ENCODE measurements around the gene FHOD1. TPM values are rescaled to one million over a fixed set of nuclear protein-coding genes. Genes with fewer than 3 reads are reported as not detected.

The FHOD1 gene
- total RNA-seq, 2 experiments from 2014 or later = 94.8 to 99.1 TPM

DNA sequence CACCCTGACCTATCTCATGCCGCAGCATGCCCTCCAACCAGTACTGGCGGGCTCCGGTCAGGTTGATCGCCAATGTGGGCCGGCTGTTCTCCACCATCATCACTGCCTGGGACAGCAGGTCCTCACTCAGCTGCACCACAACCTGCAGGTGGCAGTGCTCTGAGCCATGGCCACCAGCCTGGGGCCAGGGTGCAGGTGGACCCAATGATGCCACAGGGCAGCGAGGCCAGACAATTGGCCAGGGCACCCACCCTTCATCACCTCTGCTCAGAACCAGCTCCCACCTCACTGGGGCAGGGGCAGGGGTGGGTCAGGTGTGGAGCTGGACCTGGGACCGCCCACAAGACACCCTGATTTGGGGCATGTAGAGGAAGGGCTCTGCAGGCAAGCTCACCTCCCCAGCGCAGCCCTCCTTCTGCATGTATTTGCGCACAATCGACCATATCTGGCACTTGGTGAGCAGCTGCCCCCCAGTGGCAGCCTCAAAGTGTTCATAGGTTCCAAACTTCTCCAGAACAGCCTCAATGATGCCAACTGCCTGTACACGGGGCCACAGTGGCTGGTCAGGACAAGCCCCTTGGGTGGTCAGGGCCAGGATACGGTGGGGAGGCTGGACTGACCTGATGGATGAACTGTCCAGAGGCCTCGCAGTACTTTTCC, 67.7 kb downstream of the FHOD1 start:
- H3K27me3 Mint-ChIP-seq = peaks cover 12% of the 10 kb centered on the region
- ChIA-PET CTCF (interaction anchor here (0.7 to 1.2 kb wide), 5 partner anchors 9 to 161 kb away, joined by 3 to 5 read pairs (median 3); partner anchors contain the start of genes FBXL8, NOL3 and TRADD), POLR2A (interaction anchor here (1.2 to 13.2 kb wide), 2 partner anchors 9 to 17 kb away, joined by 3 to 204 read pairs; partner anchors contain the start of genes FBXL8, HSF4, NOL3 and TRADD)
- no peak overlapping the region for H3K27ac Mint-ChIP-seq
- H3K9me3 Mint-ChIP-seq = no peaks in the 10 kb centered on the region
- H3K4me1 Mint-ChIP-seq = peaks cover 31% of the 10 kb centered on the region
- H3K36me3 Mint-ChIP-seq (ENCODE audit: low read depth) = peaks cover 20% of the 10 kb centered on the region
- DNase-seq = peak; percentile 41
- H3K4me3 Mint-ChIP-seq = no peak overlapping the region

Other genes with a start within 250 kb of the FHOD1 start
- gene CBFB, start 218.3 kb downstream of the FHOD1 start, total RNA-seq = 100 to 1,000 TPM; 236 to 238 TPM
- gene PHAF1, start 137.5 kb downstream of the FHOD1 start, total RNA-seq = 10 to 100 TPM; 12.4 to 13.3 TPM
- gene B3GNT9, start 96.5 kb downstream of the FHOD1 start, total RNA-seq = 10 to 100 TPM; 14.6 to 16.2 TPM
- 10 to 100 TPM; 96.9 to 97.3 TPM for gene TRADD, start 87.6 kb downstream of the FHOD1 start, total RNA-seq
- gene FBXL8, start 87.5 kb downstream of the FHOD1 start, total RNA-seq = 10 to 100 TPM; 52.3 to 54.4 TPM
- 100 to 1,000 TPM; 107 to 110 TPM for gene HSF4, start 82.7 kb downstream of the FHOD1 start, total RNA-seq
- 10 to 100 TPM; 35.6 to 36.7 TPM for gene NOL3, start 76.9 kb downstream of the FHOD1 start, total RNA-seq
- gene MATCAP1, start 63.5 kb downstream of the FHOD1 start, total RNA-seq = 10 to 100 TPM; 63.9 to 70.9 TPM
- gene EXOC3L1, start 57.3 kb downstream of the FHOD1 start, total RNA-seq = not detected
- gene E2F4, start 55.3 kb downstream of the FHOD1 start, total RNA-seq = 100 to 1,000 TPM; 127 to 131 TPM
- gene ELMO3, start 48.4 kb downstream of the FHOD1 start, total RNA-seq = 1 to 10 TPM; 7.3 to 8.3 TPM
- 10 to 100 TPM; 39.6 to 39.7 TPM for gene TMEM208, start 20.4 kb downstream of the FHOD1 start, total RNA-seq
- gene SLC9A5, start 1.5 kb upstream of the FHOD1 start, total RNA-seq = 1 to 10 TPM; 2.2 to 2.8 TPM
- gene PLEKHG4, start 32.1 kb upstream of the FHOD1 start, total RNA-seq = 10 to 100 TPM in 1 of 2 experiments, 1 to 10 TPM in 1; 9.2 to 10.9 TPM
- under 1 TPM; 0.20 to 0.48 TPM for gene KCTD19, start 79.3 kb upstream of the FHOD1 start, total RNA-seq
- not detected for gene LRRC36, start 79.3 kb upstream of the FHOD1 start, total RNA-seq
- gene TPPP3, start 146.0 kb upstream of the FHOD1 start, total RNA-seq = not detected
- gene ZDHHC1, start 169.0 kb upstream of the FHOD1 start, total RNA-seq = under 1 TPM; 0.23 to 0.45 TPM
- gene HSD11B2, start 183.6 kb upstream of the FHOD1 start, total RNA-seq = not detected
- gene ATP6V0D1, start 233.7 kb upstream of the FHOD1 start, total RNA-seq = 10 to 100 TPM; 52.8 to 59.5 TPM
- gene AGRP, start 236.1 kb upstream of the FHOD1 start, total RNA-seq = not detected

All from activated CD4-positive, alpha-beta memory T cell treated with anti-CD3 and anti-CD28 coated beads, Interleukin-2, amount 10 ng/mL, durations not matched to agents 7 days and 5 days (primary cell).